DMS 273 (cell line): ENCODE data around the gene PARN.
A peak's percentile ranks its signal among the peaks of the same experiment; 100 is the strongest.

ENCODE experiments used
- DNase-seq: peaks from one replicate; lab custom pipeline; 2025; ENCODE audit not compliant: unreplicated experiment; lab: John Stamatoyannopoulos, UW

The PARN gene

GRCh38 chr16:14530046-14530445 is 100.0 kb downstream of the PARN start:
- DNase-seq = no peak

GRCh38 chr16:14529010-14529669 is 100.9 kb downstream of the PARN start:
- DNase-seq = peak; percentile 89

DNA sequence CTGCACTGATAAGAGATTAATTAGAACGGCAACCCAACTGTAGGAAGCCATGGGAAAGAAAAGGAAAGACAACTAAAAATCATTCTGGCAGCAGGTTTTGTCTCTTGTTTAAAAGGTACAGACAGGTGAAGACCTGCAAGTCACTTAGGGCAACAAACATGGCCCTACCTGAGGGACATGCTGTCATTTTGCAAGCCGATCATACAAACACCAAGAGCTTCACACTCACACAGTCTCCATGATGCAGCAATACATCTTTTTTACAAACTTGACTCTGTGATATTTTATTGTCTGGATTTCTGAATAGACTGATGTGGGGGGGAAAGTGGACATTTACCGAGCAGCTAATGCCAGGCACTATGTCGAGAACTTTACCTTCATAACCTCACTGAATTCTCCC is 101.8 kb downstream of the PARN start:
- no peak for DNase-seq

DNA sequence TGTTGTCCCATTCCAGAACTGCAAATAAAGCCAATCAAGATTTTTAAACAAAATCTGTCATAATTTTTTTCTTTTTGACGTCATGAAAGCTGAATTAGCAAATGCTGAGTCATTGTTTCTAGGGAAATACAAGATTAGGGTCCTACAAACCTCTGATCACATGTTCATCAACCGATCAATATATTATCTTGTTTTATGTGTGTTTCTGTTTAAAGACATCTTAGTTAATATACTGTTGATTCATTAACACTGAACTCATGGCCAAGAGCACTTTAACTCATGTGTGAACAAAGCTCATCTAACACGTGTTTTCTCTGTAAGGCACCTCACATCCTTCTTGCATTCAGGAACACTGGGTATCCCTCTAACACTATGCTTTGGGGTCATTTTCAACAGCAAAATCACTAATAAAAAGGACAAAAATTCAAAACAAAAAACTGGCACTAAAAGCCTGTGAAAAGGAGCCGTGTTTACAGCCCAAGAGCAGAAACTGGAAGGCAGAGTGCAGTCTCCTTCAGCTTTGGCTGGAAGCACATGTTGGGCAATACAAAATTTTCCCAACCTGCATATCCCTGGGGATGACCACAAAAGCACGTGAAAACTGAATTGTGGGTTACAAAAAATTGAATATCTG is 102.5 kb downstream of the PARN start:
- no peak for DNase-seq

DNA sequence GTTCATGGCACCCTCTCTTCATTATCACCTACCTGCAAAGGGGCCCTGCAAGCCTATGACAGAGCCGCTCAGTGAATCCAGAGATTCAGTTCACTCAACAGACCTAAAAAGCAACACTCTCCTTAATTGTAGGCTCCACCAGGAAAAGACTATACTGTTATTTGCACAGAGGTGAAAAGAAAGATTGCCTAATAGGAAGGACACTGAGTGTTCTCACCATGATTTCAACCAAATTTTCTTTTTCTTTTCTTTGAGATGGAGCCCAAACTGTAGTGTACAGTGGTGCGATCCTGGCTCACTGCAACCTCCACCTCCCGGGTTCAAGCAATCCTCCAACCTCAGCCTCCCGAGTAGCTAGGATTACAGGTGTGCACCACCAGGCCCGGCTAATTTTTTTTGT is 104.5 kb downstream of the PARN start:
- DNase-seq = no peak

DNA sequence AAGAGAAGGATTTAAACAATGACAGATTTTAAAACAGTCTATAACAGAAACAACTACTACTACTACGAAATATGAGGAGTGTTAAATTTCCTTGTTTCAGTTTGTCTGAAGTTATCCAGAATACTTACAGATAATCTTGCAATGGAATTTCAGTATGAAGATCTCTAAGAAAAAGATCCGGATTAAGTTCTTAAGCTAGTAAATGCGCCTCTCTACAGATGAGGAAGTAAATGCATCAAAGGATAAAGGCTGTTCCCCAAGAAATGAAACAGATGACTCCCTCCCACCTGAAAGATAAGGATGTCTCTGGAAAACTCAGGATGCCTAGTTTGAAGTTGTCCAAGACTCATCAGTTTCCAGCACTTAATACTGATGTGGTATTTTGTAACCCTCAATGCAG is 105.1 kb downstream of the PARN start:
- no peak for DNase-seq

- no peak for DNase-seq
These were observed 106.4 kb downstream of the PARN start for GRCh38 chr16:14523632-14524031.

DNA sequence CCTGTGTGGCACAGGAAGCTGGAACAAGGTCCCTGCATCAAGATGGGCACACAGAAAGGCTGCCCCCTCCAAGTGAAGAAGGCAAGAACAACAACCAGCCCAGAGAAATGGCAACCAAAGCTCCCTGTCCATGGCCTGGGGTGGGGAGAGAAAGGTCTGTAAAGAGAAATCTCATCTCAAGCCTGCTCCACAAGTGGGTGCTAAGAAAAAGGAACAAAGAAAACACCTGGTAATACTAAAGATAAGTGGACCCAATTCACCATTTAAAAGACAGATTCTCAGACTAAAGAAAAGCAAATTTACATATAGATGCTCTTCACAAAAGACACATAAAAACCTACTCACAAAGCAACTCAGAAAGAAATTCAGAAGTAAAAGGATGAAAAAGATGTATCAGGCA is 107.4 kb downstream of the PARN start:
- no peak for DNase-seq

DNA sequence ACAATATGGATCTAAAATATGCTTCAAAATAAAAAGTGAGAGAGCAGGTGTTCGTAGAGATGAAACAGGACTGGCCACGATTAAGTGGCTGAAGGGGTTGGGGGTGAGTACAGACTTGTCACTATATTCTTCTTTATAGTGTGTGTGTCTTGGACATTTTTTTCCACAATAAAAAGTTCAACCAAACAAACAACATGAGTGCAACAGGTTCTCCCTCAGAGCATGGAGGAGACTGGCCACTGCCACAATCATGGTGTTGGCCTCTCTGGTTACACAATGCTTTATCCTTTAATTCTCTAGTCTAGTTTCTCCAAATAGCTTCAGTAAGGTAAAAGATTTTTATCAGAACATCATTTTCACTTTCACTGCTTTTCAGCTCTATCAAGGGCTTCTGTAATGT is 109.3 kb downstream of the PARN start:
- no peak for DNase-seq

- no peak for DNase-seq
These were observed 115.1 kb downstream of the PARN start for GRCh38 chr16:14514967-14515366.

- DNase-seq = no peak
These were observed 116.5 kb downstream of the PARN start for GRCh38 chr16:14513389-14514107.

DNA sequence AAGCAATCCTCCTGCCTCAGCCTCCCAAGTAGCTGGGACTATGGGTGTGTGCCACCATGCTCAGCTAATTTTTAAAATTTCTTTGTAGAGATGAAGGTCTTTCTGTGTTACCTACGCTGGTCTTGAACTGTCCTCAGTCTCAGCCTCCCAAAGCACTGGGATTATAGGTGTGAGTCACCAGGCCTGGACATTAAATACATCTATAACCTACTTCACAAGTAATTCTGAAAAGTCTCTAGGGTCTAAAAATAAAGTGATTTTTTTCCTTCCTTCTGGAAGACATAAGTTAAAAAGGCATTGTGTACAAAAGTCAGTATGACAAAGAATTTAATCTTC is 118.3 kb downstream of the PARN start:
- no peak for DNase-seq

DNA sequence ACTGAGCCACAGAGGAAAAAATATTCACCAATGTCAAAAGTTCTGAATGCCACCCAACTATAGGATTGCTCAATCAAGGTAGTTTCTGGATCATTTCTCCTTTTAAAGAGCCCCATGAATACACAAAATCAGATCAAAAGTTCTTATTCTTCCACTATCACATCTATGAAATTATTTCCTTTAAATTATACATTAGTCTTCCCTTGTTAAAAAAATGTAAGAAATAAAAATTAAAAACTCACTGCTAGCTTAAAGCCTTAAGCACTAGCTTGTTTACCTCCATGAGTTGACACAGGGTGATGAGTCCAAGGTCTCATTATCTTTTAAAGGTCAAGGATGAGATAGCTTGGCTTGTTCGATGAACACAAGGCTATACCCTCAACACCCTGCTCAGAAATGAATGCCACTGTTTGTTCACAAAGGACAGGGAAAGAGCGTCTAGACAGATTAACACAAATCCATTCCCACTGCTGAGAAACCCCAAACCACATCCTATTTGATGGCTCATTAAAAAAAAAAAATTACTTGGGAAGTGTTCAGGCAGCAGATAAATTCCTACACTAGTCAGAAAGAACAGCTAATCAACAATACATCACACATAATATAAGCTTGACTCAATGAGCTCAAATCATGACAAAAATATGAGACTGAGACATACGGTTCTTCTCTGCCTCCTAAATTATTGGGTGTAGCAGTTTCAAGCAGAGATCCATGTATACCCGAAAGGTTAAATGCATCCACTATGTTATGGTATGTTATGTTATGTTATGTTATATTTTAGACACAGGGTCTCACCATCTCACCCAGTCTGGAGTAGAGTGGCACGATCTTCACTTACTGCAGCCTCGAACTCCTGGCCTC is 118.9 kb downstream of the PARN start:
- no peak for DNase-seq

GRCh38 chr16:14510581-14510938 is 119.5 kb downstream of the PARN start:
- DNase-seq = no peak

DNA sequence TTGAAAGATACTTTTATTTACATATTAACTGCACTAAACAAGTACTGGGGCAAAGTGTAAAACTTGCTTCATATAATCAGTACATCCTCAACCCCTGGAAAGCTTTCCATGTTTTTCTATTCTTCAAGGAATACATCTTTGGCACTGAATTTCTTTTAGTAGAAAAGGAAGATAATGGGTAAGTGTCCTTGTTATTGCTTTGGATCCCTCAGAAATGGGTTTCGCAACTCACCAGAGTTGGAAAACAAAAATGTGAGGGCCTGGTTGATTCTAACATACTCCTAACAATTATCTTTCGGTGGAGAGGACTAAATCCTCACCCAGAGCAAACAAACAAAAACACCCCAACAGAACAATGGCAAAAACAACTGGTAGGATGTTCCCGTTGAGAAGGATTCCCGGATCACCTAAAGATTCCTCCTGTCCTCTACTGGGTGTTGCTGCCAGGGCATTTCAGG is 120.4 kb downstream of the PARN start:
- DNase-seq = no peak

- no peak for DNase-seq
These were observed 121.0 kb downstream of the PARN start for GRCh38 chr16:14509055-14509454.

- no peak for DNase-seq
These were observed 124.2 kb downstream of the PARN start for GRCh38 chr16:14505846-14506245.

- no peak for DNase-seq
These were observed 126.9 kb downstream of the PARN start for GRCh38 chr16:14502932-14503741.

- peak; percentile 35 for DNase-seq
These were observed 127.7 kb downstream of the PARN start for GRCh38 chr16:14502256-14502875.
